Activated CD8-positive, alpha-beta T cell treated with anti-CD3 and anti-CD28 coated beads, Interleukin-2, amount 10 ng/mL, durations not matched to agents 7 days and 5 days (primary cell): ENCODE measurements around the gene PTRH1. TPM values are rescaled to one million over a fixed set of nuclear protein-coding genes. Genes with fewer than 3 reads are reported as not detected.
A peak's percentile ranks its signal among the peaks of the same experiment; 100 is the strongest.
"Not testable (repeated sequence)": the region's sequence is repeated elsewhere in the genome, so short reads cannot be mapped to it uniquely, and the experiment has no call there.

ENCODE experiments used
- ATAC-seq: fragments of 150-1000 bp; cut with Tn5 transposase; one replicate; pipeline ENCODE4 v1.10.0; 2021; ENCODE audit warnings: moderate library complexity
- CTCF ChIA-PET: fragments of 350-600 bp; sonication (Branson Sonifier 250); formaldehyde crosslinking; loops from one replicate; lab custom pipeline; 2021; ENCODE audit warnings: antibody characterized with exemption; lab: Charles Lee
- POLR2A ChIA-PET: fragments of 350-600 bp; sonication (Branson Sonifier 250); formaldehyde crosslinking; loops from one replicate; lab custom pipeline; 2021; ENCODE audit warnings: antibody characterized with exemption; lab: Charles Lee
- DNase-seq: peaks from one replicate; pipeline ENCODE4 v3.0.0-alpha.2; 2020
- H3K27ac Mint-ChIP-seq: one replicate; pipeline ENCODE4 v1.8.0; 2021; ENCODE audit warnings: mild to moderate bottlenecking, mixed read lengths
- H3K27me3 Mint-ChIP-seq: one replicate; pipeline ENCODE4 v1.8.0; 2021; ENCODE audit warnings: low read depth, mixed read lengths
- H3K36me3 Mint-ChIP-seq: one replicate; pipeline ENCODE4 v1.8.0; 2021; ENCODE audit warnings: low read depth, mixed read lengths
- H3K4me1 Mint-ChIP-seq: one replicate; pipeline ENCODE4 v1.8.0; 2021; ENCODE audit warnings: low read depth, mixed read lengths
- H3K4me3 Mint-ChIP-seq: one replicate; pipeline ENCODE4 v1.8.0; 2021; ENCODE audit warnings: mild to moderate bottlenecking, mixed read lengths
- H3K9me3 Mint-ChIP-seq: one replicate; pipeline ENCODE4 v1.8.0; 2022; ENCODE audit warnings: mixed read lengths; ENCODE audit not compliant: insufficient read depth
- total RNA-seq, 2 experiments: library from RNA; stranded (reverse); gene quantifications; one replicate each; pipeline ENCODE4 v1.2.3, GENCODE V29; 2021

Gene PTRH1
- total RNA-seq: 10 to 100 TPM; 10.2 to 14.1 TPM

GRCh38 chr9:127715470-127716337 is at the start of gene PTRH1, which contains the start of gene TTC16:
Gene PTRH1 (minus strand): TSS chr9:127715663. CDS start chr9:127715639, 24 bp downstream.
Gene TTC16 (plus strand): TSS chr9:127716079. CDS start chr9:127716146, 67 bp downstream.
- CTCF ChIA-PET: interaction anchor here (0.8 to 3.2 kb wide), 4 partner anchors 19 to 413 kb away, joined by 4 to 35 read pairs (median 4); partner anchors contain the start of gene TOR2A
- Mint-ChIP-seq H3K4me3 (peak within 1 kb of the TSS; percentile 99), H3K4me1 (peaks cover 42% of the 10 kb centered on the region), H3K36me3 (peaks cover 2% of the 10 kb centered on the region), H3K27ac (peak within 1 kb of the TSS; percentile 96), H3K27me3 (peaks cover 2% of the 10 kb centered on the region), H3K9me3 (no peaks in the 10 kb centered on the region)
- DNase-seq (peak; percentile 98), ATAC-seq (peak; percentile 95)
- POLR2A ChIA-PET: interaction anchor here (1.1 to 2.3 kb wide), 3 partner anchors 11 to 264 kb away, joined by 3 to 8 read pairs (median 4); partner anchors contain the start of genes LRSAM1, RPL12 and TOR2A

- Mint-ChIP-seq H3K4me1 (peaks cover 58% of the 10 kb centered on the region), H3K27me3 (no peaks in the 10 kb centered on the region), H3K36me3 (peaks cover 76% of the 10 kb centered on the region), H3K9me3 (no peaks in the 10 kb centered on the region), H3K4me3 (no peak overlapping the region), H3K27ac (peak overlapping the region; percentile 57)
- ATAC-seq (peak; percentile 45), DNase-seq (peak; percentile 42)
- CTCF ChIA-PET: interaction anchor here (0.9 to 11.1 kb wide), 8 partner anchors 15 to 158 kb away, joined by 3 to 102 read pairs (median 4); partner anchors contain the start of genes CDK9, ENG and TOR2A
- POLR2A ChIA-PET: interaction anchor here (0.7 to 1.0 kb wide), 2 partner anchors 22 to 54 kb away, joined by 4 read pairs; partner anchors contain the start of gene CDK9
These were observed 48.5 kb upstream of the PTRH1 start for GRCh38 chr9:127763918-127764384.

GRCh38 chr9:127762111-127762676 is 46.7 kb upstream of the PTRH1 start:
- CTCF ChIA-PET: interaction anchor here (5.8 kb wide), 1 partner anchor 107 kb away, joined by 47 read pairs; no protein-coding TSS in a partner anchor
- ATAC-seq: no peak

GRCh38 chr9:127761491-127761956 is 46.1 kb upstream of the PTRH1 start:
- ChIA-PET POLR2A (interaction anchor here (0.6 to 1.2 kb wide), 2 partner anchors 10 to 15 kb away, joined by 3 to 4 read pairs; no protein-coding TSS in a partner anchor), CTCF (interaction anchor here (0.7 to 1.0 kb wide), 2 partner anchors 27 to 108 kb away, joined by 4 read pairs; partner anchors contain the start of gene TOR2A)
- ATAC-seq: no peak
- Mint-ChIP-seq H3K4me3 (no peak overlapping the region), H3K27me3 (no peaks in the 10 kb centered on the region), H3K9me3 (no peaks in the 10 kb centered on the region), H3K36me3 (peaks cover 68% of the 10 kb centered on the region), H3K4me1 (peaks cover 35% of the 10 kb centered on the region), H3K27ac (no peak overlapping the region)
- no peak for DNase-seq

More at GRCh38 chr9:127762111-127762676, 46.7 kb upstream of the PTRH1 start:
- H3K4me3 Mint-ChIP-seq: no peak overlapping the region
- DNase-seq: no peak
- no peaks in the 10 kb centered on the region for H3K9me3 Mint-ChIP-seq
- H3K36me3 Mint-ChIP-seq: peaks cover 71% of the 10 kb centered on the region
- POLR2A ChIA-PET: interaction anchor here (1.0 to 1.3 kb wide), 3 partner anchors 9 to 108 kb away, joined by 3 to 4 read pairs (median 3); no protein-coding TSS in a partner anchor
- H3K27me3 Mint-ChIP-seq: no peaks in the 10 kb centered on the region
- peaks cover 41% of the 10 kb centered on the region for H3K4me1 Mint-ChIP-seq
- H3K27ac Mint-ChIP-seq: peak overlapping the region; percentile 56

GRCh38 chr9:127761061-127761460 is 45.6 kb upstream of the PTRH1 start:
- ChIA-PET POLR2A (interaction anchor here (0.6 kb wide), 1 partner anchor 15 kb away, joined by 3 read pairs; no protein-coding TSS in a partner anchor), CTCF (interaction anchor here (0.7 to 1.0 kb wide), 2 partner anchors 26 to 109 kb away, joined by 4 read pairs; partner anchors contain the start of gene TOR2A)
- Mint-ChIP-seq H3K9me3 (no peaks in the 10 kb centered on the region), H3K4me1 (peaks cover 31% of the 10 kb centered on the region), H3K4me3 (no peak overlapping the region), H3K27ac (no peak overlapping the region), H3K36me3 (peaks cover 63% of the 10 kb centered on the region), H3K27me3 (no peaks in the 10 kb centered on the region)
- ATAC-seq (no peak), DNase-seq (no peak)

GRCh38 chr9:127758843-127759242 is 43.4 kb upstream of the PTRH1 start:
- ChIA-PET POLR2A (interaction anchor here (0.6 kb wide), 1 partner anchor 26 kb away, joined by 3 read pairs; no protein-coding TSS in a partner anchor), CTCF (interaction anchor here (0.7 kb wide), 1 partner anchor 27 kb away, joined by 3 read pairs; the partner anchor contains the start of gene CDK9)
- no peak for DNase-seq

GRCh38 chr9:127756776-127757175 is 41.3 kb upstream of the PTRH1 start:
- not testable (repeated sequence) for ATAC-seq, H3K4me1 Mint-ChIP-seq, H3K9me3 Mint-ChIP-seq, H3K4me3 Mint-ChIP-seq, H3K27me3 Mint-ChIP-seq, DNase-seq, H3K27ac Mint-ChIP-seq
- ChIA-PET CTCF (interaction anchor here (1.2 kb wide), 1 partner anchor 22 kb away, joined by 4 read pairs; the partner anchor contains the start of gene TOR2A), POLR2A (interaction anchor here (0.5 to 0.6 kb wide), 3 partner anchors 12 to 80 kb away, joined by 3 read pairs; no protein-coding TSS in a partner anchor)
- H3K36me3 Mint-ChIP-seq: peaks cover 35% of the 10 kb centered on the region

More at GRCh38 chr9:127758843-127759242, 43.4 kb upstream of the PTRH1 start:
- no peak for ATAC-seq
- Mint-ChIP-seq H3K36me3 (peaks cover 43% of the 10 kb centered on the region), H3K4me1 (peaks cover 13% of the 10 kb centered on the region), H3K27me3 (no peaks in the 10 kb centered on the region), H3K9me3 (no peaks in the 10 kb centered on the region), H3K27ac (peak overlapping the region; percentile 37), H3K4me3 (no peak overlapping the region)

- DNase-seq (no peak), ATAC-seq (no peak)
- peaks cover 2% of the 10 kb centered on the region for H3K4me1 Mint-ChIP-seq
- no peak overlapping the region for H3K27ac Mint-ChIP-seq
- peaks cover 37% of the 10 kb centered on the region for H3K36me3 Mint-ChIP-seq
- POLR2A ChIA-PET: no interaction called here
- no peaks in the 10 kb centered on the region for H3K27me3 Mint-ChIP-seq
- CTCF ChIA-PET: interaction anchor here (1.0 kb wide), 1 partner anchor 14 kb away, joined by 3 read pairs; no protein-coding TSS in a partner anchor
- H3K9me3 Mint-ChIP-seq: no peaks in the 10 kb centered on the region
- H3K4me3 Mint-ChIP-seq: no peak overlapping the region
These were observed 40.8 kb upstream of the PTRH1 start for GRCh38 chr9:127756233-127756632.

GRCh38 chr9:127755061-127756060 is 39.9 kb upstream of the PTRH1 start:
- Mint-ChIP-seq H3K4me1 (peaks cover 4% of the 10 kb centered on the region), H3K36me3 (peaks cover 40% of the 10 kb centered on the region), H3K27ac (no peak overlapping the region), H3K9me3 (no peaks in the 10 kb centered on the region), H3K4me3 (no peak overlapping the region), H3K27me3 (no peaks in the 10 kb centered on the region)
- CTCF ChIA-PET: interaction anchor here (1.0 kb wide), 1 partner anchor 15 kb away, joined by 3 read pairs; no protein-coding TSS in a partner anchor
- no peak for ATAC-seq
- no peak for DNase-seq
- POLR2A ChIA-PET: no interaction called here
